GM18909 (cell line): ENCODE data around the gene NPC1L1.
"Not testable (repeated sequence)": the region's sequence is repeated elsewhere in the genome, so short reads cannot be mapped to it uniquely, and the experiment has no call there.

Source experiments
- ATAC-seq: cut with Tn5 transposase; IDR thresholded peaks from one replicate; pipeline ENCODE4 v1.9.1; 2021; ENCODE audit warnings: mild to moderate bottlenecking; ENCODE audit not compliant: unreplicated experiment, poor library complexity

NPC1L1 gene

GRCh38 chr7:44512736-44513135, 28.4 kb downstream of the NPC1L1 start:
- no peak for ATAC-seq

- ATAC-seq = no peak
Measured at GRCh38 chr7:44511863-44512468, 29.2 kb downstream of the NPC1L1 start.

GRCh38 chr7:44511236-44511635, 29.9 kb downstream of the NPC1L1 start:
- no peak for ATAC-seq

- no peak for ATAC-seq
Measured at GRCh38 chr7:44508328-44509030, 32.7 kb downstream of the NPC1L1 start.

- ATAC-seq = not testable (repeated sequence)
Measured at GRCh38 chr7:44506592-44507288, 34.4 kb downstream of the NPC1L1 start.

- no peak for ATAC-seq
Measured at GRCh38 chr7:44505595-44505994, 35.5 kb downstream of the NPC1L1 start.

- ATAC-seq = no peak
Measured at GRCh38 chr7:44498230-44498954, 42.7 kb downstream of the NPC1L1 start.

- no peak for ATAC-seq
Measured at GRCh38 chr7:44497155-44498027, 43.7 kb downstream of the NPC1L1 start.

- ATAC-seq = no peak
Measured at GRCh38 chr7:44496385-44496784, 44.7 kb downstream of the NPC1L1 start.

GRCh38 chr7:44494960-44495359, 46.2 kb downstream of the NPC1L1 start:
- ATAC-seq = no peak

GRCh38 chr7:44491229-44491628, 49.9 kb downstream of the NPC1L1 start:
- no peak for ATAC-seq

GRCh38 chr7:44490351-44491200, 50.6 kb downstream of the NPC1L1 start, which contains the start of gene NUDCD3:
TSS of gene NUDCD3 (minus strand) at chr7:44490658. CDS start at chr7:44490600, 58 bp downstream.
- peak; percentile 92 for ATAC-seq

GRCh38 chr7:44489955-44490350, 51.2 kb downstream of the NPC1L1 start:
- peak; percentile 38 for ATAC-seq

- no peak for ATAC-seq
Measured at GRCh38 chr7:44488955-44489354, 52.2 kb downstream of the NPC1L1 start.

- no peak for ATAC-seq
Measured at GRCh38 chr7:44486693-44487092, 54.4 kb downstream of the NPC1L1 start.

GRCh38 chr7:44486001-44486400, 55.1 kb downstream of the NPC1L1 start:
- ATAC-seq = no peak

GRCh38 chr7:44484482-44485313, 56.4 kb downstream of the NPC1L1 start:
- no peak for ATAC-seq
